ENCODE results near the gene USP10. TPM values are rescaled to one million over a fixed set of nuclear protein-coding genes. Genes with fewer than 3 reads are reported as not detected.

Gene USP10
- total RNA-seq, 4 donors from 2014 or later: 63.0 to 98.4 (median 70.9) TPM

- intact Hi-C loops (cut with DNase I): loop anchor here (5.0 kb wide), 1 partner anchor 116 kb away; no protein-coding TSS in a partner anchor
- Histone ChIP-seq H3K4me3 (replicated peaks in 1 of 3) (no peak overlapping the region), H3K27me3 (no peaks in the 10 kb centered on the region), H3K4me1 (peaks cover 28 to 52% of the 10 kb centered on the region in 2 donors), H3K9me3 (no peaks in the 10 kb centered on the region), H3K27ac (peak overlapping the region; percentile 19 to 71 (median 63)), H3K36me3 (no peaks in the 10 kb centered on the region)
- DNase-seq: peak; percentile 75 to 80
- 37 to 41% methylated on average over 8 of the region's 8 CpGs for WGBS, 2 donors
- TF ChIP-seq POLR2A (IDR thresholded peaks at IDR 0.05) (no peak), CTCF (IDR thresholded peaks at IDR 0.05) (peak in 5 of 6 experiments; percentile 69 to 89 (median 74))
Measured at GRCh38 chr16:84738255-84739038, 38.6 kb downstream of the USP10 start.

GRCh38 chr16:84739349-84740124 lies 39.7 kb downstream of the USP10 start:
- Histone ChIP-seq H3K4me3 (replicated peaks in 1 of 3) (no peak overlapping the region), H3K27ac (no peak overlapping the region), H3K27me3 (no peaks in the 10 kb centered on the region), H3K4me1 (peaks cover 28 to 52% of the 10 kb centered on the region in 2 donors), H3K36me3 (no peaks in the 10 kb centered on the region), H3K9me3 (no peaks in the 10 kb centered on the region)
- DNase-seq: no peak
- TF ChIP-seq POLR2A (IDR thresholded peaks at IDR 0.05) (no peak), CTCF (IDR thresholded peaks at IDR 0.05) (no peak)
- intact Hi-C loops (cut with DNase I): loop anchor here (5.0 kb wide), 1 partner anchor 117 kb away; no protein-coding TSS in a partner anchor
- WGBS, 2 donors: 78 to 83% methylated on average over 7 of the region's 7 CpGs

- no peak overlapping the region for H3K4me3 ChIP-seq (replicated peaks in 1 of 3)
- no peak overlapping the region for H3K27ac ChIP-seq
- no peaks in the 10 kb centered on the region for H3K9me3 ChIP-seq
- H3K27me3 ChIP-seq: no peaks in the 10 kb centered on the region
- DNase-seq: peak in 1 of 2 donors; percentile 20
- intact Hi-C loops (cut with DNase I): no loop called here
- H3K36me3 ChIP-seq: no peaks in the 10 kb centered on the region
- 73 to 76% methylated on average over 5 of the region's 5 CpGs for WGBS, 2 donors
- peaks cover 28 to 52% of the 10 kb centered on the region in 2 donors for H3K4me1 ChIP-seq
- TF ChIP-seq CTCF (IDR thresholded peaks at IDR 0.05) (no peak), POLR2A (IDR thresholded peaks at IDR 0.05) (no peak)
Measured at GRCh38 chr16:84740596-84741116, 40.9 kb downstream of the USP10 start.

GRCh38 chr16:84741340-84741830 lies 41.6 kb downstream of the USP10 start:
- peak overlapping the region; percentile 2 to 24 (median 5) for H3K27ac ChIP-seq
- TF ChIP-seq CTCF (IDR thresholded peaks at IDR 0.05): no peak
- no peak for TF ChIP-seq POLR2A (IDR thresholded peaks at IDR 0.05)
- H3K36me3 ChIP-seq: no peaks in the 10 kb centered on the region
- H3K27me3 ChIP-seq: no peaks in the 10 kb centered on the region
- intact Hi-C loops (cut with DNase I): no loop called here
- H3K4me1 ChIP-seq: peaks cover 22 to 47% of the 10 kb centered on the region in 2 donors
- DNase-seq: peak in 1 of 2 donors; percentile 39
- H3K4me3 ChIP-seq (replicated peaks in 1 of 3): no peak overlapping the region
- no peaks in the 10 kb centered on the region for H3K9me3 ChIP-seq
- 29 to 34% methylated on average over 4 of the region's 4 CpGs for WGBS, 2 donors
